WTC11 (cell line): ENCODE measurements around the gene ADGRE2. TPM values are rescaled to one million over a fixed set of nuclear protein-coding genes. Genes with fewer than 3 reads are reported as not detected.

Source experiments
- ATAC-seq: fragments of 200-7000 bp; cut with Tn5 transposase; 2 replicates; pipeline ENCODE4 v1.10.0; 2021; ENCODE audit warnings: mild to moderate bottlenecking, moderate library complexity
- CTCF ChIA-PET: fragments of 300-600 bp; sonication (Branson Sonifier 250); formaldehyde crosslinking; loops from one replicate; lab custom pipeline; 2021; ENCODE audit warnings: antibody characterized with exemption; lab: Charles Lee
- POLR2A ChIA-PET: fragments of 350-600 bp; sonication (Branson Sonifier 250); formaldehyde crosslinking; loops from one replicate; lab custom pipeline; 2021; ENCODE audit warnings: antibody characterized with exemption; lab: Charles Lee
- DNase-seq: peaks from one replicate; pipeline ENCODE4 v3.0.0; 2021; ENCODE audit warnings: low spot score
- H3K27ac Mint-ChIP-seq: 2 replicates; pipeline ENCODE4 v1.8.0; 2021; ENCODE audit warnings: mixed read lengths
- H3K27me3 Mint-ChIP-seq: 2 replicates; pipeline ENCODE4 v1.8.0; 2021; ENCODE audit warnings: low read depth, mild to moderate bottlenecking, moderate library complexity, mixed read lengths
- H3K36me3 Mint-ChIP-seq: 2 replicates; pipeline ENCODE4 v1.8.0; 2021; ENCODE audit warnings: mixed read lengths
- H3K4me1 Mint-ChIP-seq: 2 replicates; pipeline ENCODE4 v1.8.0; 2022; ENCODE audit warnings: mixed read lengths
- H3K4me3 Mint-ChIP-seq: 2 replicates; pipeline ENCODE4 v1.8.0; 2021; ENCODE audit warnings: mild to moderate bottlenecking, moderate library complexity, mixed read lengths
- H3K9me3 Mint-ChIP-seq: 2 replicates; pipeline ENCODE4 v1.8.0; 2021; ENCODE audit warnings: mixed read lengths
- ARID4B ChIP-seq: sonication (generic); formaldehyde crosslinking; IDR thresholded peaks from 2 replicates; pipeline ENCODE4 v1.8.0; 2023; ENCODE audit warnings: missing genetic modification reagents, mild to moderate bottlenecking, borderline replicate concordance
- ATF2 ChIP-seq: sonication (generic); formaldehyde crosslinking; IDR thresholded peaks from 2 replicates; pipeline ENCODE4 v1.8.1; 2022; ENCODE audit warnings: low read depth, missing genetic modification reagents, borderline replicate concordance
- CDX4 ChIP-seq: fragments of 250-450 bp; sonication (Bioruptor Pico); IDR thresholded peaks from 2 replicates; pipeline ENCODE4 v1.9.0; 2021; ENCODE audit warnings: moderate library complexity, mild to moderate bottlenecking, inconsistent platforms, borderline replicate concordance
- CREM ChIP-seq: sonication (generic); formaldehyde crosslinking; IDR thresholded peaks from 2 replicates; pipeline ENCODE4 v1.8.1; 2022; ENCODE audit warnings: mild to moderate bottlenecking, missing genetic modification reagents, moderate library complexity
- ETV6 ChIP-seq: sonication (generic); formaldehyde crosslinking; IDR thresholded peaks from 2 replicates; pipeline ENCODE4 v1.8.1; 2022; ENCODE audit warnings: mild to moderate bottlenecking, missing genetic modification reagents
- GTF2I ChIP-seq: fragments of 250-450 bp; sonication (Bioruptor Pico); conservative IDR thresholded peaks from 2 replicates; pipeline ENCODE4 v1.4.0; 2021; ENCODE audit warnings: mild to moderate bottlenecking
- IRF2 ChIP-seq: sonication (generic); formaldehyde crosslinking; IDR thresholded peaks from 2 replicates; pipeline ENCODE4 v1.8.0; 2022; ENCODE audit warnings: low read depth, missing genetic modification reagents, borderline replicate concordance
- JAZF1 ChIP-seq: fragments of 250-450 bp; sonication (Bioruptor Pico); IDR thresholded peaks from 2 replicates; pipeline ENCODE4 v1.9.0; 2021; ENCODE audit warnings: moderate library complexity, mild to moderate bottlenecking, inconsistent platforms
- MXD4 ChIP-seq: fragments of 250-450 bp; sonication (Bioruptor Pico); IDR thresholded peaks from 2 replicates; pipeline ENCODE4 v1.8.0; 2021; ENCODE audit warnings: mild to moderate bottlenecking, moderate library complexity, borderline replicate concordance
- PRDM15 ChIP-seq: sonication (generic); formaldehyde crosslinking; IDR thresholded peaks from 2 replicates; pipeline ENCODE4 v1.8.0; 2022; ENCODE audit warnings: missing genetic modification reagents
- RELA ChIP-seq: sonication (generic); formaldehyde crosslinking; IDR thresholded peaks from 2 replicates; pipeline ENCODE4 v1.8.1; 2022; ENCODE audit warnings: missing genetic modification reagents, mild to moderate bottlenecking, borderline replicate concordance
- USF2 ChIP-seq: sonication (generic); formaldehyde crosslinking; IDR thresholded peaks from 2 replicates; pipeline ENCODE4 v1.8.1; 2023; ENCODE audit warnings: mild to moderate bottlenecking, missing genetic modification reagents, moderate library complexity
- ZBTB21 ChIP-seq: sonication (generic); formaldehyde crosslinking; IDR thresholded peaks from 2 replicates; pipeline ENCODE4 v1.8.1; 2023; ENCODE audit warnings: mild to moderate bottlenecking, missing genetic modification reagents, borderline replicate concordance
- ZNF425 ChIP-seq: fragments of 250-450 bp; sonication (Bioruptor Pico); conservative IDR thresholded peaks from 2 replicates; pipeline ENCODE4 v1.9.0; 2021; ENCODE audit warnings: mild to moderate bottlenecking
- total RNA-seq: library from RNA; stranded (reverse); gene quantifications from 3 replicates; pipeline ENCODE4 v1.2.3, GENCODE V29; 2021

ADGRE2 gene
- total RNA-seq, 1 experiment from 2014 or later = 4.0 TPM

- TF ChIP-seq ARID4B (CRISPR knock-in tag) (no peak), ETV6 (CRISPR knock-in tag) (no peak), RELA (CRISPR knock-in tag) (no peak), USF2 (CRISPR knock-in tag) (no peak), ATF2 (CRISPR knock-in tag) (no peak), CDX4 (CRISPR knock-in tag) (no peak), ZBTB21 (CRISPR knock-in tag) (no peak), IRF2 (CRISPR knock-in tag) (no peak), JAZF1 (CRISPR knock-in tag) (no peak)
These were observed 45.9 kb downstream of the ADGRE2 start (continued) for GRCh38 chr19:14732510-14732909.

- Mint-ChIP-seq H3K4me3 (no peak overlapping the region), H3K9me3 (peaks cover 84% of the 10 kb centered on the region), H3K27ac (no peak overlapping the region), H3K27me3 (peaks cover 10% of the 10 kb centered on the region), H3K36me3 (peaks cover 62% of the 10 kb centered on the region), H3K4me1 (peaks cover 6% of the 10 kb centered on the region)
- ChIA-PET POLR2A (no interaction called here), CTCF (interaction anchor here (1.1 kb wide), 1 partner anchor 45 kb away, joined by 5 read pairs; no protein-coding TSS in a partner anchor)
- DNase-seq = peak; percentile 13
- peak; percentile 32; the same call in 1 of the 2 replicates for ATAC-seq
- TF ChIP-seq PRDM15 (CRISPR knock-in tag) (peak; percentile 71), MXD4 (CRISPR knock-in tag) (no peak)
These were observed 47.2 kb downstream of the ADGRE2 start for GRCh38 chr19:14731200-14731599.

- H3K4me1 Mint-ChIP-seq = peaks cover 6% of the 10 kb centered on the region
- DNase-seq (no peak), ATAC-seq (no peak)
- H3K27ac Mint-ChIP-seq = no peak overlapping the region
- H3K36me3 Mint-ChIP-seq = peaks cover 58% of the 10 kb centered on the region
- H3K4me3 Mint-ChIP-seq = no peak overlapping the region
- CTCF ChIA-PET = no interaction called here
- H3K9me3 Mint-ChIP-seq = peaks cover 87% of the 10 kb centered on the region
- peaks cover 21% of the 10 kb centered on the region for H3K27me3 Mint-ChIP-seq
- POLR2A ChIA-PET = no interaction called here
- TF ChIP-seq ZNF425 (CRISPR knock-in tag) (no peak), GTF2I (no peak), ARID4B (CRISPR knock-in tag) (no peak), CREM (no peak)
These were observed 49.8 kb downstream of the ADGRE2 start for GRCh38 chr19:14728595-14728994.
